Osteocyte (in vitro differentiated cells): ENCODE data around the gene TSPYL1. TPM values are rescaled to one million over a fixed set of nuclear protein-coding genes. Genes with fewer than 3 reads are reported as not detected.
A peak's percentile ranks its signal among the peaks of the same experiment; 100 is the strongest.

Source experiments
- DNase-seq: peaks from one replicate; pipeline ENCODE4 v3.0.0; 2021; ENCODE audit warnings: mixed read lengths; ENCODE audit not compliant: unreplicated experiment; ENCODE audit errors: extremely low spot score
- H3K27ac Mint-ChIP-seq: one replicate; pipeline ENCODE4 v1.8.0; 2021; ENCODE audit warnings: mild to moderate bottlenecking, mixed read lengths; ENCODE audit not compliant: unreplicated experiment
- H3K27me3 Mint-ChIP-seq: one replicate; pipeline ENCODE4 v1.8.0; 2021; ENCODE audit warnings: mixed read lengths; ENCODE audit not compliant: unreplicated experiment
- H3K36me3 Mint-ChIP-seq: one replicate; pipeline ENCODE4 v1.8.0; 2021; ENCODE audit warnings: mixed read lengths; ENCODE audit not compliant: unreplicated experiment
- H3K4me1 Mint-ChIP-seq: one replicate; pipeline ENCODE4 v1.8.0; 2021; ENCODE audit warnings: mixed read lengths; ENCODE audit not compliant: unreplicated experiment
- H3K4me3 Mint-ChIP-seq: one replicate; pipeline ENCODE4 v1.8.0; 2021; ENCODE audit warnings: mild to moderate bottlenecking, moderate library complexity, mixed read lengths; ENCODE audit not compliant: unreplicated experiment
- H3K9me3 Mint-ChIP-seq: one replicate; pipeline ENCODE4 v1.8.0; 2021; ENCODE audit warnings: mixed read lengths; ENCODE audit not compliant: unreplicated experiment
- CTCF ChIP-seq: fragments of 200-600 bp; sonication (generic); IDR thresholded peaks from 2 replicates; pipeline ENCODE4 v1.5.0; 2021; ENCODE audit warnings: antibody characterized with exemption, mild to moderate bottlenecking, moderate library complexity
- total RNA-seq: library from RNA; stranded (reverse); gene quantifications from 2 replicates; pipeline ENCODE4 v1.2.1, GENCODE V29; 2021

TSPYL1 gene
- total RNA-seq, 1 donor from 2014 or later, result 65.3 TPM

GRCh38 chr6:116282698-116283097 is 3.0 kb upstream of the TSPYL1 start:
- no peak for TF ChIP-seq CTCF
- no peak for DNase-seq
- H3K4me3 Mint-ChIP-seq, result no peak overlapping the region
- H3K4me1 Mint-ChIP-seq, result peaks cover 32% of the 10 kb centered on the region
- no peaks in the 10 kb centered on the region for H3K9me3 Mint-ChIP-seq
- H3K36me3 Mint-ChIP-seq, result peaks cover 10% of the 10 kb centered on the region
- H3K27me3 Mint-ChIP-seq, result no peaks in the 10 kb centered on the region
- no peak overlapping the region for H3K27ac Mint-ChIP-seq

GRCh38 chr6:116280933-116281316 is 1.2 kb upstream of the TSPYL1 start:
- Mint-ChIP-seq H3K27ac (peak overlapping the region; percentile 98), H3K4me1 (peaks cover 50% of the 10 kb centered on the region), H3K9me3 (no peaks in the 10 kb centered on the region), H3K27me3 (no peaks in the 10 kb centered on the region), H3K4me3 (peak overlapping the region; percentile 97), H3K36me3 (peaks cover 17% of the 10 kb centered on the region)
- DNase-seq, result no peak
- TF ChIP-seq CTCF, result no peak

GRCh38 chr6:116280161-116280932 is 617 bp upstream of the TSPYL1 start:
- Mint-ChIP-seq H3K4me1 (peaks cover 52% of the 10 kb centered on the region), H3K36me3 (peaks cover 19% of the 10 kb centered on the region)
- TF ChIP-seq CTCF, result no peak

GRCh38 chr6:116278854-116279231 is 887 bp downstream of the TSPYL1 start:
- H3K36me3 Mint-ChIP-seq, result peaks cover 24% of the 10 kb centered on the region
- H3K9me3 Mint-ChIP-seq, result no peaks in the 10 kb centered on the region
- H3K27ac Mint-ChIP-seq, result peak overlapping the region; percentile 98
- H3K4me3 Mint-ChIP-seq, result peak overlapping the region; percentile 97
- H3K27me3 Mint-ChIP-seq, result no peaks in the 10 kb centered on the region
- DNase-seq, result no peak
- H3K4me1 Mint-ChIP-seq, result peaks cover 55% of the 10 kb centered on the region
- TF ChIP-seq CTCF, result no peak

More at GRCh38 chr6:116280161-116280932, 617 bp upstream of the TSPYL1 start:
- H3K4me3 Mint-ChIP-seq, result peak overlapping the region; percentile 97
- no peaks in the 10 kb centered on the region for H3K27me3 Mint-ChIP-seq
- no peak for DNase-seq
- peak overlapping the region; percentile 98 for H3K27ac Mint-ChIP-seq
- H3K9me3 Mint-ChIP-seq, result no peaks in the 10 kb centered on the region

GRCh38 chr6:116278481-116278829 is 1.3 kb downstream of the TSPYL1 start:
- DNase-seq, result no peak
- no peaks in the 10 kb centered on the region for H3K27me3 Mint-ChIP-seq
- H3K27ac Mint-ChIP-seq, result peak overlapping the region; percentile 98
- H3K4me3 Mint-ChIP-seq, result peak overlapping the region; percentile 97
- H3K36me3 Mint-ChIP-seq, result peaks cover 24% of the 10 kb centered on the region
- no peak for TF ChIP-seq CTCF
- H3K4me1 Mint-ChIP-seq, result peaks cover 55% of the 10 kb centered on the region
- no peaks in the 10 kb centered on the region for H3K9me3 Mint-ChIP-seq
